ENCODE data around the gene CENPE. TPM values are rescaled to one million over a fixed set of nuclear protein-coding genes. Genes with fewer than 3 reads are reported as not detected.

The CENPE gene
- polyA plus RNA-seq, 3 donors: 0.03 to 0.17 (median 0.07) TPM

DNA sequence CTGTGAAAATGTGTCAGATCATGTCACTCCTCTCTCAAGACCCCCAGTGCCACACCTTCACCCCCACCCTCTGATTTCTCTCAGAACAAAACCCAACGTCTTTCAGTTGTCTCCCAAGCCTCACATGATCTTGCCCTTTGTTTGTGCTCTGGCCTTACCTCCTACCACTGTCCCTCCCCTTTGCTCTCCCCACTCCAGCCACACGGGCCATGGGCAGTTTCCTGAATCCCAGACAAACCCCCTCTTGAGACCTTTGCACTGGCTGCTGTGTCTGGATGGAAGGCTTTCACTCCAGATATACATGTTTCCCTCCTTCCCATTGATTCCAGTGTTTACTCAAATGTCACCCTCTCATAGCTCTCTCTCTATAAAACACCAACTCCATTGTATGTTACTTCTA is 3.6 kb upstream of the CENPE start:
- Mint-ChIP-seq H3K4me3 (peak overlapping the region in 1 of 2 donors; percentile 28), H3K27ac (no peak overlapping the region), H3K9me3 (peaks cover 0 to 7% (median 0%) of the 10 kb centered on the region in 7 donors), H3K36me3 (no peaks in the 10 kb centered on the region), H3K4me1 (peaks cover 12% of the 10 kb centered on the region), H3K27me3 (ENCODE audit: low read depth in 3 of 3) (peaks cover 8 to 15% (median 9%) of the 10 kb centered on the region in 3 donors)
- no peak overlapping the region for H2AFZ ChIP-seq (ENCODE audit: insufficient read depth, low read depth, low read length, poor library complexity, severe bottlenecking)
- no peaks in the 10 kb centered on the region for H3K27me3 ChIP-seq (ENCODE audit: control insufficient read depth in 2 of 2, insufficient read depth in 2 of 2, low read length in 2 of 2)
- WGBS (ENCODE audit: insufficient coverage): 56% methylated on average over 1 of the region's 2 CpGs
- no peak overlapping the region for H3K4me3 ChIP-seq (replicated peaks in 1 of 3; ENCODE audit: low read depth in 2 of 3, low read length in 3 of 3)
- H3K4me2 ChIP-seq (replicated peaks; ENCODE audit: extremely low read depth, low read length, poor library complexity, severe bottlenecking): no peak overlapping the region
- H3K9ac ChIP-seq (ENCODE audit: insufficient read depth, low read length, poor library complexity, severe bottlenecking): no peak overlapping the region
- peaks cover 14% of the 10 kb centered on the region for H3K79me2 ChIP-seq (ENCODE audit: insufficient read depth, low read length)
- no peaks in the 10 kb centered on the region for H4K20me1 ChIP-seq (ENCODE audit: insufficient read depth, low read length)
- no peaks in the 10 kb centered on the region for H3K36me3 ChIP-seq (replicated peaks in 1 of 2; ENCODE audit: control insufficient read depth in 1 of 2, insufficient read depth in 2 of 2, low read length in 2 of 2)
- no peak overlapping the region for H3K27ac ChIP-seq (ENCODE audit: low read depth in 1 of 2, low read length in 2 of 2)
- no peaks in the 10 kb centered on the region for H3K9me3 ChIP-seq (replicated peaks in 1 of 2; ENCODE audit: control insufficient read depth in 1 of 2, insufficient read depth in 1 of 2, low read length in 2 of 2)
- intact Hi-C loops (cut with micrococcal nuclease): no loop called here
- DNase-seq: no peak
- peaks cover 11 to 12% of the 10 kb centered on the region in 2 donors for H3K4me1 ChIP-seq (ENCODE audit: control insufficient read depth in 1 of 2, insufficient read depth in 2 of 2, low read length in 2 of 2)
- no peak for TF ChIP-seq CTCF (IDR thresholded peaks at IDR 0.05)

GRCh38 chr4:103201253-103201652 is 3.1 kb upstream of the CENPE start:
- peaks cover 8 to 15% (median 9%) of the 10 kb centered on the region in 3 donors for H3K27me3 Mint-ChIP-seq (ENCODE audit: low read depth in 3 of 3)
- Histone ChIP-seq H3K9ac (ENCODE audit: insufficient read depth, low read length, poor library complexity, severe bottlenecking) (no peak overlapping the region), H3K27me3 (ENCODE audit: control insufficient read depth in 2 of 2, insufficient read depth in 2 of 2, low read length in 2 of 2) (no peaks in the 10 kb centered on the region), H3K36me3 (replicated peaks in 1 of 2; ENCODE audit: control insufficient read depth in 1 of 2, insufficient read depth in 2 of 2, low read length in 2 of 2) (no peaks in the 10 kb centered on the region), H3K4me2 (replicated peaks; ENCODE audit: extremely low read depth, low read length, poor library complexity, severe bottlenecking) (no peak overlapping the region), H3K4me3 (replicated peaks in 1 of 3; ENCODE audit: low read depth in 2 of 3, low read length in 3 of 3) (no peak overlapping the region), H3K27ac (ENCODE audit: low read depth in 1 of 2, low read length in 2 of 2) (no peak overlapping the region), H3K79me2 (ENCODE audit: insufficient read depth, low read length) (peaks cover 18% of the 10 kb centered on the region), H2AFZ (ENCODE audit: insufficient read depth, low read depth, low read length, poor library complexity, severe bottlenecking) (no peak overlapping the region), H3K4me1 (ENCODE audit: control insufficient read depth in 1 of 2, insufficient read depth in 2 of 2, low read length in 2 of 2) (peaks cover 11 to 14% of the 10 kb centered on the region in 2 donors), H3K9me3 (replicated peaks in 1 of 2; ENCODE audit: control insufficient read depth in 1 of 2, insufficient read depth in 1 of 2, low read length in 2 of 2) (no peaks in the 10 kb centered on the region), H4K20me1 (ENCODE audit: insufficient read depth, low read length) (no peaks in the 10 kb centered on the region)
- no CpG with 5 or more reads among the region's 2 CpGs for whole genome bisulfite sequencing (ENCODE audit: insufficient coverage)
- TF ChIP-seq CTCF (IDR thresholded peaks at IDR 0.05): no peak
- no peak overlapping the region for H3K27ac Mint-ChIP-seq
- no peak for DNase-seq
- intact Hi-C loops (cut with micrococcal nuclease): no loop called here
- no peaks in the 10 kb centered on the region for H3K36me3 Mint-ChIP-seq
- no peak overlapping the region for H3K4me3 Mint-ChIP-seq
- peaks cover 12% of the 10 kb centered on the region for H3K4me1 Mint-ChIP-seq
- peaks cover 0 to 7% (median 0%) of the 10 kb centered on the region in 7 donors for H3K9me3 Mint-ChIP-seq
